Skeletal muscle tissue (tissue), 4 donors: ENCODE data around the gene KHK. TPM values are rescaled to one million over a fixed set of nuclear protein-coding genes. Genes with fewer than 3 reads are reported as not detected.

Experiments used
- H3K27ac ChIP-seq: one replicate; pipeline ENCODE4 v1.7.0; 2013; ENCODE audit warnings: mild to moderate bottlenecking, low read depth, low read length, inconsistent platforms
- H3K27me3 ChIP-seq, 3 donors: one replicate each; pipeline ENCODE4 v1.7.0; 2013; ENCODE audit warnings: low read length in 3 of 3; ENCODE audit not compliant: control insufficient read depth in 3 of 3, insufficient read depth in 3 of 3
- H3K36me3 ChIP-seq, 3 donors: one replicate each; pipeline ENCODE4 v1.7.0; 2013; ENCODE audit warnings: low read length in 3 of 3; ENCODE audit not compliant: control insufficient read depth in 3 of 3, insufficient read depth in 3 of 3
- H3K4me1 ChIP-seq, 3 donors: one replicate each; pipeline ENCODE4 v1.7.0; 2013; ENCODE audit warnings: low read length in 3 of 3, mild to moderate bottlenecking in 3 of 3; ENCODE audit not compliant: control insufficient read depth in 3 of 3, insufficient read depth in 3 of 3
- H3K4me3 ChIP-seq, 3 donors: one replicate each; pipeline ENCODE4 v1.7.0; 2013; ENCODE audit warnings: low read length in 3 of 3
- H3K9ac ChIP-seq, 3 donors: one replicate each; pipeline ENCODE4 v1.7.0; 2013; ENCODE audit warnings: low read length in 3 of 3, mild to moderate bottlenecking in 3 of 3, moderate library complexity in 2 of 3, low read depth in 1 of 3
- H3K9me3 ChIP-seq, 3 donors: one replicate each; pipeline ENCODE4 v1.7.0; 2013; ENCODE audit warnings: low read length in 3 of 3; ENCODE audit not compliant: control insufficient read depth in 3 of 3
- total RNA-seq: library from RNA; depleted of rRNA; stranded (reverse); fragments of >200 nt; gene quantifications from one replicate; pipeline ENCODE4 v1.2.3, GENCODE V29; 2014
- donor health status: Osteomylitis.

Gene KHK
- total RNA-seq, 1 donor from 2014 or later, result 2.1 TPM

DNA sequence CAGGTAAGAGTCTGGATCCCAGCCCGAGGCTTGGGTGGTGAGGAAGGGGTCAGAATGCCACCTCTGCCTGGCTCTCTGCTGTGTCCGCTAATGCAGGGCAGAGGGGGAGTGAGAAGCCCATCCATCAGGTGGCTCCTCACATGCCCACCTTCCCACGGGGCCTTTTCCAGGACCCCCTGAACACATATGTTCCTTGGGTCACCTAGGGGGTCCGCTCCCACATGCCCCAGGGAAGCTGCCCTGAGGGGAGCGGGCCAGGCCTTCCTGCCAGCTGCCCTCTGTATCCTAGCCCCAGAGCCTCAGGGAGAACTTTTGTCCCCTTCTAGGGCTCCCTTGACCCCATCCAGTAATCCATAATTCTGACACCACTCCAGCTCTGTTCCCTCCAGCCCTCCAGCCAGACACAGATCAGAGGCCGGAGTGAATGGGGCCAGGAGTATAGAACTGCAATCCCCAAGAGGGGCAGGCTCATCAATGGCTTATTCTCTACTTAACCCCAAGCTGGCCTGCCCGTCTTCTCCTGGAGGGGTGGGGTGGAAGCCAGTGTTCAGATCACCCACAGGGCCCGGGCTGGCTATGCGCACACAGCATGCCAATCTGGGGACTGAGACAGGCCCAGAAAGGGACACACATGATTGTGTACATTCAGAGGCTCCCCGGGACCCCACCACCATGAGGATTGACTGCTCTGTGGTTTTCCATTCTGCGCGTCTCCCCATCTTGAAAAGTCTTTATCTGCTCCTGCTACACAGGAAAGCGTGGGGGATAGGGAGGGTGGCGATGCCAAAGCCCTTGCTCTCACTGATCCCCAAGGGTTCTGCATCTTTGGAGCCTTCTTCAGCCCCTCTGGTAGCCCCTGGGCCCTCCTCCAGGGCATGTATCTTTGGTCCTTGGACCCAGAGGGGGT, 7.1 kb upstream of the KHK start:
- H3K27ac ChIP-seq, result peak overlapping the region; percentile 72
- no peaks in the 10 kb centered on the region for H3K9me3 ChIP-seq
- peak overlapping the region; percentile 57 to 80 (median 69) for H3K9ac ChIP-seq
- H3K27me3 ChIP-seq, result peaks cover 0 to 5% (median 0%) of the 10 kb centered on the region in 3 donors
- peak overlapping the region; percentile 51 to 75 (median 54) for H3K4me3 ChIP-seq
- H3K4me1 ChIP-seq, result peaks cover 46 to 66% (median 48%) of the 10 kb centered on the region in 3 donors
- H3K36me3 ChIP-seq, result no peaks in the 10 kb centered on the region

DNA sequence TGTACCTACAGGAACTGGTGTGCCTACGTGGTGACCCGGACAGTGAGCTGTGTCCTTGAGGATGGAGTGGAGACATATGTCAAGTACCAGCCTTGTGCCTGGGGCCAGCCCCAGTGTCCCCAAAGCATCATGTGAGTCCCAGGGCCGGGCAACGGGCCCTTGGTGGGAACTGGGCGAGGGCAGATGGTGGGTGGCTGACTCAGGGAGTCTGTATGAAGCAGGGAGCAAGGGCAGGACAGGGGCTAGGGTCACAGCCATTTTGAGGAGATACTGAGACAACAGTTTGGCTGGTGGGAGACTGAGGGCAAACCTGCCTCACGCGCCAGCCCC, 6.5 kb upstream of the KHK start:
- H3K27ac ChIP-seq, result peak overlapping the region; percentile 72
- H3K9me3 ChIP-seq, result no peaks in the 10 kb centered on the region
- H3K4me1 ChIP-seq, result peaks cover 48 to 67% (median 49%) of the 10 kb centered on the region in 3 donors
- H3K36me3 ChIP-seq, result no peaks in the 10 kb centered on the region
- H3K9ac ChIP-seq, result peak overlapping the region in 2 of 3 donors; percentile 69 to 80
- H3K4me3 ChIP-seq, result peak overlapping the region; percentile 38 to 75 (median 51)
- H3K27me3 ChIP-seq, result peaks cover 0 to 5% (median 0%) of the 10 kb centered on the region in 3 donors

DNA sequence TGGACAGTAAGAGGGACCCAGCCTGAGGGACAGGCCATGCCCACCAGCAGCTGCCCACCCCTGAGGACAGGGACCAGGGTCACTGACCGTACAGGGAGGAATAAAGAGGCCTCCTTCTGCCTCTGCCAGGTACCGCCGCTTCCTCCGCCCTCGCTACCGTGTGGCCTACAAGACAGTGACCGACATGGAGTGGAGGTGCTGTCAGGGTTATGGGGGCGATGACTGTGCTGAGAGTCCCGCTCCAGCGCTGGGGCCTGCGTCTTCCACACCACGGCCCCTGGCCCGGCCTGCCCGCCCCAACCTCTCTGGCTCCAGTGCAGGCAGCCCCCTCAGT, 6.0 kb upstream of the KHK start:
- H3K4me1 ChIP-seq, result peaks cover 50 to 68% (median 54%) of the 10 kb centered on the region in 3 donors
- peak overlapping the region in 2 of 3 donors; percentile 25 to 80 for H3K9ac ChIP-seq
- H3K27ac ChIP-seq, result peak overlapping the region; percentile 72
- no peaks in the 10 kb centered on the region for H3K9me3 ChIP-seq
- H3K27me3 ChIP-seq, result peaks cover 0 to 5% (median 0%) of the 10 kb centered on the region in 3 donors
- no peaks in the 10 kb centered on the region for H3K36me3 ChIP-seq
- peak overlapping the region; percentile 57 to 75 (median 72) for H3K4me3 ChIP-seq

DNA sequence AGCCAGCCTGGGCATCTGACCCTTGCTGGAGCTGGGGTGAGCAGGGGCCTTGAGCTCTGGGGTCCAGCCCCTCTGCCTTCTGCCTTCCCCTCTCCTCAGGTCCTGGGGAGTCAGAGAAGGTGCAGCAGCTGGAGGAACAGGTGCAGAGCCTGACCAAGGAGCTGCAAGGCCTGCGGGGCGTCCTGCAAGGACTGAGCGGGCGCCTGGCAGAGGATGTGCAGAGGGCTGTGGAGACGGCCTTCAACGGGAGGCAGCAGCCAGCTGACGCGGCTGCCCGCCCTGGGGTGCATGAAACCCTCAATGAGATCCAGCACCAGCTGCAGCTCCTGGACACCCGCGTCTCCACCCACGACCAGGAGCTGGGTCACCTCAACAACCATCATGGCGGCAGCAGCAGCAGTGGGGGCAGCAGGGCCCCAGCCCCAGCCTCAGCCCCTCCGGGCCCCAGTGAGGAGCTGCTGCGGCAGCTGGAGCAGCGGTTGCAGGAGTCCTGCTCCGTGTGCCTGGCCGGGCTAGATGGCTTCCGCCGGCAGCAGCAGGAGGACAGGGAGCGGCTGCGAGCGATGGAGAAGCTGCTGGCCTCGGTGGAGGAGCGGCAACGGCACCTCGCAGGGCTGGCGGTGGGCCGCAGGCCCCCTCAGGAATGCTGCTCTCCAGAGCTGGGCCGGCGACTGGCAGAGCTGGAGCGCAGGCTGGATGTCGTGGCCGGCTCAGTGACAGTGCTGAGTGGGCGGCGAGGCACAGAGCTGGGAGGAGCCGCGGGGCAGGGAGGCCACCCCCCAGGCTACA, 4.4 kb upstream of the KHK start:
- Histone ChIP-seq H3K9me3 (no peaks in the 10 kb centered on the region), H3K27me3 (peaks cover 0 to 2% (median 0%) of the 10 kb centered on the region in 3 donors), H3K4me1 (peaks cover 55 to 69% (median 62%) of the 10 kb centered on the region in 3 donors), H3K9ac (peak overlapping the region in 2 of 3 donors; percentile 67 to 77), H3K4me3 (peak overlapping the region; percentile 57 to 75 (median 72)), H3K27ac (peak overlapping the region; percentile 76), H3K36me3 (no peaks in the 10 kb centered on the region)

DNA sequence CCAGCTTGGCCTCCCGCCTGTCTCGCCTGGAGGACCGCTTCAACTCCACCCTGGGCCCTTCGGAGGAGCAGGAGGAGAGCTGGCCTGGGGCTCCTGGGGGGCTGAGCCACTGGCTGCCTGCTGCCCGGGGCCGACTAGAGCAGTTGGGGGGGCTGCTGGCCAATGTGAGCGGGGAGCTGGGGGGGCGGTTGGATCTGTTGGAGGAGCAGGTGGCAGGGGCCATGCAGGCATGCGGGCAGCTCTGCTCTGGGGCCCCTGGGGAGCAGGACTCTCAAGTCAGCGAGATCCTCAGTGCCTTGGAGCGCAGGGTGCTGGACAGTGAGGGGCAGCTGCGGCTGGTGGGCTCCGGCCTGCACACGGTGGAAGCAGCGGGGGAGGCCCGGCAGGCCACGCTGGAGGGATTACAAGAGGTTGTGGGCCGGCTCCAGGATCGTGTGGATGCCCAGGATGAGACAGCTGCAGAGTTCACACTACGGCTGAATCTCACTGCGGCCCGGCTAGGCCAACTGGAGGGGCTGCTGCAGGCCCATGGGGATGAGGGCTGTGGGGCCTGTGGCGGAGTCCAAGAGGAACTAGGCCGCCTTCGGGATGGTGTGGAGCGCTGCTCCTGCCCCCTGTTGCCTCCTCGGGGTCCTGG, 3.7 kb upstream of the KHK start:
- H3K36me3 ChIP-seq, result no peaks in the 10 kb centered on the region
- peaks cover 61 to 74% (median 65%) of the 10 kb centered on the region in 3 donors for H3K4me1 ChIP-seq
- no peaks in the 10 kb centered on the region for H3K9me3 ChIP-seq
- H3K27me3 ChIP-seq, result no peaks in the 10 kb centered on the region
- peak overlapping the region; percentile 6 to 77 (median 65) for H3K9ac ChIP-seq
- H3K27ac ChIP-seq, result peak overlapping the region; percentile 7
- H3K4me3 ChIP-seq, result peak overlapping the region in 2 of 3 donors; percentile 22 to 23

DNA sequence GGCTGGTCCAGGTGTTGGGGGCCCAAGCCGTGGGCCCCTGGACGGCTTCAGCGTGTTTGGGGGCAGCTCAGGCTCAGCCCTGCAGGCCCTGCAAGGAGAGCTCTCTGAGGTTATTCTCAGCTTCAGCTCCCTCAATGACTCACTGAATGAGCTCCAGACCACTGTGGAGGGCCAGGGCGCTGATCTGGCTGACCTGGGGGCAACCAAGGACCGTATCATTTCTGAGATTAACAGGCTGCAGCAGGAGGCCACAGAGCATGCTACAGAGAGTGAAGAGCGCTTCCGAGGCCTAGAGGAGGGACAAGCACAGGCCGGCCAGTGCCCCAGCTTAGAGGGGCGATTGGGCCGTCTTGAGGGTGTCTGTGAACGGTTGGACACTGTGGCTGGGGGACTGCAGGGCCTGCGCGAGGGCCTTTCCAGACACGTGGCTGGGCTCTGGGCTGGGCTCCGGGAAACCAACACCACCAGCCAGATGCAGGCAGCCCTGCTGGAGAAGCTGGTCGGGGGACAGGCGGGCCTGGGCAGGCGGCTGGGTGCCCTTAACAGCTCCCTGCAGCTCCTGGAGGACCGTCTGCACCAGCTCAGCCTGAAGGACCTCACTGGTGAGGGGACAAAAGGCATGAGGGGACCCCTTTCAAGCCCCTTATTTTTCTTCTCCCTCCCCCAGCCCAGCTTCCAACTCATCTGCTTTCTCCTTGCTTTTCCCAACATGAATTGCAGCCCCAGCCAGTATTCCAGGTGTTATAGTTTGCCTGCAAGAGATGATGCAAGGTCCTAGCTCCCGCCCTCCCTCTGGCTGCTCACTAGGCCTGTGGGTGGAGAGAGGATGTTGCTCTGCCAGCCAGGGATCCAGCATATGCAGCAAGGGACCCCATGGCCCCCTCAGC, 2.9 kb upstream of the KHK start:
- no peak overlapping the region for H3K27ac ChIP-seq
- H3K4me3 ChIP-seq, result no peak overlapping the region
- peaks cover 61 to 74% (median 64%) of the 10 kb centered on the region in 3 donors for H3K4me1 ChIP-seq
- H3K36me3 ChIP-seq, result no peaks in the 10 kb centered on the region
- H3K27me3 ChIP-seq, result no peaks in the 10 kb centered on the region
- peak overlapping the region; percentile 6 to 77 (median 33) for H3K9ac ChIP-seq
- no peaks in the 10 kb centered on the region for H3K9me3 ChIP-seq

DNA sequence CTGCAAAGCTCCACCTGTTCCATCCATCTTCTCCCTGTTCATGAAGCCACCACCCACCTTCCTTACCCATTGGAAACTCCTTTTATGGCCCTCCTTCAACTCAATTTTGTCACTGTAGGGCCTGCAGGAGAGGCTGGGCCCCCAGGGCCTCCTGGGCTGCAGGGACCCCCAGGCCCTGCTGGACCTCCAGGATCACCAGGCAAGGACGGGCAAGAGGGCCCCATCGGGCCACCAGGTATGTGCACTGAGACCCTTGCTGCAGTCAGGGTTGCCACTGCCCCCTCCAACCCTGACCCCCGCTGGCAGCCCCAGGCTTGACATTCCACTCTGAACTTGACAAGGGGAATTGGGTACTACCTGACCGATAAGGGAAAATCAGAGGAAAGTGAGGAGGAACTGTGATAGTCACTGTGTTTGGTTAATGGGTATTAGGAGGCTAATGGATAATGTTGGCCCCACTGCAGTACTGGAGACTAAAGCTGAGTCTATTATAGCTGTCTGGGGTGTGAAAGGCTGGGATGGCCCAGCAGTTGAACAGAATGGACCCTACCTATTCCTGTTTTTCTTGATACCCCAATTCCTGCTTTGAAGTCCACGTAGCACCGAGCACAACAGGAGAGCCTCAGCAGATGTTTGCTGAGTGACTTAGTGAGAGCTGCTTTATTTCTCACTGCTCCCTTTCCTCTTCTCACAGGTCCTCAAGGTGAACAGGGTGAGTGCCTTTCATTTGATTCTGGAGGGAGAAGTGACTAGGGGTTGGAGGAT, 2.1 kb upstream of the KHK start:
- peak overlapping the region in 1 of 3 donors; percentile 86 for H3K9ac ChIP-seq
- H3K9me3 ChIP-seq, result no peaks in the 10 kb centered on the region
- no peak overlapping the region for H3K4me3 ChIP-seq
- no peak overlapping the region for H3K27ac ChIP-seq
- H3K4me1 ChIP-seq, result peaks cover 60 to 74% (median 64%) of the 10 kb centered on the region in 3 donors
- H3K27me3 ChIP-seq, result no peaks in the 10 kb centered on the region
- H3K36me3 ChIP-seq, result no peaks in the 10 kb centered on the region

DNA sequence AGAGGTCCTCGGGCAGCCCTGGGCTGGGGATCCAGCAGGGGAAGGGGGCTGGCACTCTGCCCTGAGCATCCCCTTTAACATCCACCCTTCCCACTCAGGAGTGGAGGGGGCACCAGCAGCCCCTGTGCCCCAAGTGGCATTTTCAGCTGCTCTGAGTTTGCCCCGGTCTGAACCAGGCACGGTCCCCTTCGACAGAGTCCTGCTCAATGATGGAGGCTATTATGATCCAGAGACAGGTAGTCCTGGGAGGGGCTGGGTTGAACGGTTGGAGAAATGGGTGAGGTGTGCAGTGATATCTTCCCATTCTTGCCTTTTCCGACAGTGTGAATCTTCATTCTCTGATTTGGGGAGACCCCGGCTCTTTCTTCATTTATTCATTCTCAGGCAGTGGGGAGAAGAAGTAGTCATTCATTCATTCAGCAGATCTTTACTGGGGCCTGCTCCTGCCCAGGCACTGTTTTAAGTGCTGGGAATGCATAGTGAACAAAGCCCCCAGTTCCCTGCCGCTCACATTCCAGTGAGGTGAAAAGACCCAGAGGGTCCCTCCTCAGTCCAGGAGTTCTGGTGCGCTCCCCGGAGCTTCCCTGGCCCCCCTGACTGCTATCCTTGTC, 1.4 kb upstream of the KHK start:
- peak overlapping the region; percentile 67 to 82 (median 77) for H3K4me3 ChIP-seq
- no peaks in the 10 kb centered on the region for H3K36me3 ChIP-seq
- no peaks in the 10 kb centered on the region for H3K9me3 ChIP-seq
- peak overlapping the region; percentile 75 for H3K27ac ChIP-seq
- H3K9ac ChIP-seq, result peak overlapping the region; percentile 43 to 86 (median 56)
- no peaks in the 10 kb centered on the region for H3K27me3 ChIP-seq
- peaks cover 58 to 70% (median 61%) of the 10 kb centered on the region in 3 donors for H3K4me1 ChIP-seq
